ENCODE data around the gene CDH6.

Gene CDH6

GRCh38 chr5:31215236-31215635 is 21.8 kb downstream of the CDH6 start:
- DNase-seq (ENCODE audit: extremely low spot score), result no peak
- POLR2A ChIA-PET, result no interaction called here
- TF ChIP-seq CTCF (IDR thresholded peaks at IDR 0.05; ENCODE audit: control extremely low read depth, extremely low read depth, low read depth, missing control alignments), result no peak
- CTCF ChIA-PET, result no interaction called here

GRCh38 chr5:31217446-31217845 is 24.0 kb downstream of the CDH6 start:
- CTCF ChIA-PET, result interaction anchor here (0.7 to 1.8 kb wide), 3 partner anchors 11 to 31 kb away, joined by 3 to 7 read pairs (median 5); no protein-coding TSS in a partner anchor
- no peak for TF ChIP-seq CTCF (IDR thresholded peaks at IDR 0.05; ENCODE audit: control extremely low read depth, extremely low read depth, low read depth, missing control alignments)
- DNase-seq (ENCODE audit: extremely low spot score), result no peak
- POLR2A ChIA-PET, result no interaction called here

- ChIA-PET POLR2A (no interaction called here), CTCF (interaction anchor here (1.4 kb wide), 1 partner anchor 21 kb away, joined by 3 read pairs; no protein-coding TSS in a partner anchor)
- TF ChIP-seq CTCF (IDR thresholded peaks at IDR 0.05; ENCODE audit: control extremely low read depth, extremely low read depth, low read depth, missing control alignments), result no peak
- no peak for DNase-seq (ENCODE audit: extremely low spot score)
Observed at GRCh38 chr5:31218978-31219377, 25.5 kb downstream of the CDH6 start.

- DNase-seq (ENCODE audit: extremely low spot score), result no peak
- no peak for TF ChIP-seq CTCF (IDR thresholded peaks at IDR 0.05; ENCODE audit: control extremely low read depth, extremely low read depth, low read depth, missing control alignments)
- ChIA-PET CTCF (interaction anchor here (3.4 kb wide), 1 partner anchor 12 kb away, joined by 11 read pairs; no protein-coding TSS in a partner anchor), POLR2A (no interaction called here)
Observed at GRCh38 chr5:31221001-31221400, 27.5 kb downstream of the CDH6 start.

DNA sequence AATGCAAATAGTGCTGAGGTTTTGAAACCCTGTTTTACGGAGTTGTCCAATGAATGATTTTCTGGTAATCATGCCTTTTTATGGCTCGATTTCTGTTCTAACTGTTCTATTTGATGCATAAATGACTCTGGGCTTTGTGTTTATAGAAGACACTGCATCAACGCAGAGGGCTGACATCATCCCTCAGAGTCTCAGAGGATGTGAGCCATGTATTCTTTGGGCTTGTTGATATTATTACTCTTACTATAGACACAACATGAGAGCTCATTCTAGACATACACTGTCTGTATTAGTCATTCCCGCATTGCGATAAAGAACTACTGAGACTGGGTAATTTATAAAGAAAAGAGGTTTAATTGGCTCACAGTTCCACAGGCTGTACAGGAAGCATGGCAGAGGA is 31.6 kb downstream of the CDH6 start:
- POLR2A ChIA-PET, result no interaction called here
- TF ChIP-seq CTCF (IDR thresholded peaks at IDR 0.05; ENCODE audit: control extremely low read depth, extremely low read depth, low read depth, missing control alignments), result no peak
- CTCF ChIA-PET, result interaction anchor here (1.2 kb wide), 1 partner anchor 39 kb away, joined by 5 read pairs; no protein-coding TSS in a partner anchor
- DNase-seq (ENCODE audit: extremely low spot score), result no peak

- ChIA-PET CTCF (no interaction called here), POLR2A (no interaction called here)
- DNase-seq (ENCODE audit: extremely low spot score), result no peak
- no peak for TF ChIP-seq CTCF (IDR thresholded peaks at IDR 0.05; ENCODE audit: control extremely low read depth, extremely low read depth, low read depth, missing control alignments)
Observed at GRCh38 chr5:31225613-31226012, 32.1 kb downstream of the CDH6 start.

- TF ChIP-seq CTCF (IDR thresholded peaks at IDR 0.05; ENCODE audit: control extremely low read depth, extremely low read depth, low read depth, missing control alignments), result no peak
- ChIA-PET POLR2A (no interaction called here), CTCF (no interaction called here)
- DNase-seq (ENCODE audit: extremely low spot score), result no peak
Observed at GRCh38 chr5:31226651-31227050, 33.2 kb downstream of the CDH6 start.

Data from GM10248 (cell line).